Left ventricle myocardium superior (tissue), 1 donor: ENCODE measurements around the gene TSPAN9. TPM values are rescaled to one million over a fixed set of nuclear protein-coding genes. Genes with fewer than 3 reads are reported as not detected.

Experiments
- ATAC-seq: fragments of 200-7000 bp; cut with Tn5 transposase; one replicate; pipeline ENCODE4 v1.9.1; 2020; ENCODE audit warnings: mild to moderate bottlenecking, moderate library complexity
- DNase-seq: peaks from one replicate; pipeline ENCODE4 v3.0.0-alpha.2; 2020
- intact Hi-C: fragments of 100-400 bp; cut with micrococcal nuclease; formaldehyde crosslinking; loops from one replicate; pipeline ENCODE4 v1.11.0; 2022
- total RNA-seq: library from RNA; stranded (reverse); fragmentation: NEBNext Ultra II Directional; extraction: Animal tissue kit (Norgen Biotek cat#: 25700); gene quantifications from one replicate; pipeline ENCODE4 v1.2.1, GENCODE V29; 2021
- donor health status: DM: no; HTN: yes; CAD: no; lungs with severe emphysema.

Gene TSPAN9
- total RNA-seq, 1 donor from 2014 or later: 159 TPM

DNA sequence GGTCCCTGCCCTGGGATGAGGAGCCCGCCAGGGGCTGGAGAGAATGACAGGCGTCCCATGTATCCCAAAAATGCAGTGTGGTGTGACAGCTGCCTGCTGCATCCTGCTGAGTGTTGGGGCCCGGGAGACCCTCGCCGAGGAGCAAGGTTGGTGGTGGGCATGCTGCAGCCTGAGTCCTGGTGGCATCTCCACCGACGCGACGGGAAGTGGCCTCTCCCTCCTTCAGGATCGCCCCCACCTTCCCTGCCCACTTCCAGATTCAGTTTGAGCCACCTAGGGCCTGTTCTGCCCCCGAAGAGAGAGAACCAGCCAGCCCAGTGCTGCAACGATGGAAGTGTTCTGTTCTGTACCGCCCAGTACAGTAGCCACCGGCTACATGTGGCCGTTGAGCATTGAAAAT lies 70.1 kb downstream of the TSPAN9 start:
- DNase-seq (no peak), ATAC-seq (no peak)
- intact Hi-C loops: loop anchor here (10.0 kb wide), 1 partner anchor 58 kb away; no protein-coding TSS in a partner anchor

DNA sequence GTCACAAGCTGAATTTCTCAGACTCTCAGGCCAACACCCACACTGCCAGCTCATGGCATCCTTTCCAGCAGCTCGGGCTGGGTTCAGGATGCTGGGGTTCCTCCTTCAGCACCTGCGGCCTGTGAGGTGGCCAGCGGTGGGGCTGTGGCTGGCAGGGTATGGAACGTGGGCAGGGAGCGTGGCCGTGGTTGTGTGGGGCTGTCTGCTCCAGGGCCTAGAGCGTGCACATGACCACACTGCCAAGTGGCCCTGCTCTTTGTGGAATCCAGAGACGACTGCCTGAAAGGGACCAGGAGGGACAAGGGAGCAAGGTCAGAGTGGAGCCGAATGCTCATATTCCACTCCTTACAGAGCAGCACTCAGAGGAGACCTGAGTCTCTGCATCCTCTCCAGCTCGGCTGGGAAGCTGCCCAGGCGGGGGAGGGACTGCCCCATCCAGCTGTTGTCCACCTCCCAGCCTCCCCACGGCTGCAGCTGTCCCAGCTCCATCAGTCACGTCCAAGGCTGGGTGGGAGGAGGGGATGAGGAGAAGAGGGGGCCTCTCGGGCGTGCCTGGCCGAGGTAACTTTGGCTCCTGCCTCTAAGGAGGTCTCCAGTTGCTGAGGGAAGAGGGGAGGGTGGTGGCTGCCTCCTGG lies 71.3 kb downstream of the TSPAN9 start:
- ATAC-seq: peak; percentile 39
- DNase-seq: peak; percentile 78
- intact Hi-C loops: loop anchor here (10.0 kb wide), 1 partner anchor 56 kb away; no protein-coding TSS in a partner anchor

DNA sequence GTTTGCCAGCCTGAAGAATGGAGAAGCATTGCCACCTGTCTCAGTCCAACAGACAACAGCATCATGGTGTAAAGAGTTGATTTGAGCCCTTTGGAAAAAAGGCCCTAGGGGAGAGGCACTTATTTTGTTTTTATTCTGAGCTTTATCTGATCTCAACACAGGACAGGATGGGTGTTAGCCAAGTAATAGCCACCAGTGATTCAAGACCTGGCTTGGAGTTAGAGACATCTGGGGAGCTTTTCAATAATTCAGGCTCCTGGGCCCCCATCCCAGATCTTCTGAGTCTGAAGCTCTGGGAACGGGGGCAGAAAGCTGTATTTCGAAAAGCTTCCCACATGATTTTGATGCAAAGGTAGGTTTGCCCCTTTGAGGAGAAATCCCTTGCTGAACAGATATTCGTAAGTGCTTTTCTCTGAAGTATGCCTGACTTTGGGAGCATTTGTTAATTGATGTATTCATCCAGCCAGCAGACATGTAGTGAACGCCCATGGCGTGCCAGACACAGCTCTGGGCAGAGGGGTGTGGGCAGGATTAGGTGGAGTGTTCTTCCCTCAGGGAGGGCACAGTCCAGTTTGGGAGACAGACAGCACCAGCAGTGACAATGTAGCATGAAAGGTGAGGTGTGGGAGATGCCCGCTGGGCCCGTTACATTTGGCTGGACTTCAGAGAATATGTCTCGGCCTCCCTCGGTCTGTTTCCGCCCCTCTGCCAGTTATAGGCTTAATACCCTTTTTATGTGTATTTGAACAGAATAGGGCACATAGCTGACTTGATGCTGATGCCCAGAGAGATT lies 72.5 kb downstream of the TSPAN9 start:
- ATAC-seq: peak; percentile 1
- no peak for DNase-seq
- intact Hi-C loops: loop anchor here (10.0 kb wide), 1 partner anchor 55 kb away; no protein-coding TSS in a partner anchor

DNA sequence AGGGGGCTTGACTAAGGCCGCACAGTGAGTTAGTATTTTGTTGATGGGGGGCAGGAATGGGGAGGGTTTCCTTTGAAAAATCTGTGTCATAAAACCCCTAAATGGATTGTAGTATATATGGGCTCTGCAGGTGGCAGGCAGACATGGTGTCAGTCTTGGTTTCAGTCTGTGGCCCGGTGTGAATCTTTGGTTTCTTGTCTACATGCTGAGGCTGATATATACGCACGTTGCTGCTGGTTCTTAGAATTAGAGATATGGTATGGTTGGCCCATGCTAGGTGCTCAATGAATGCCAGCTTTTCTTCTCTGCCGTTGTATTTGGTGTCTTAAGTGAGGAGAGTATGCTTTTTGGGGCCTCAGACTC lies 73.1 kb downstream of the TSPAN9 start:
- no peak for ATAC-seq
- DNase-seq: no peak
- intact Hi-C loops: no loop called here

DNA sequence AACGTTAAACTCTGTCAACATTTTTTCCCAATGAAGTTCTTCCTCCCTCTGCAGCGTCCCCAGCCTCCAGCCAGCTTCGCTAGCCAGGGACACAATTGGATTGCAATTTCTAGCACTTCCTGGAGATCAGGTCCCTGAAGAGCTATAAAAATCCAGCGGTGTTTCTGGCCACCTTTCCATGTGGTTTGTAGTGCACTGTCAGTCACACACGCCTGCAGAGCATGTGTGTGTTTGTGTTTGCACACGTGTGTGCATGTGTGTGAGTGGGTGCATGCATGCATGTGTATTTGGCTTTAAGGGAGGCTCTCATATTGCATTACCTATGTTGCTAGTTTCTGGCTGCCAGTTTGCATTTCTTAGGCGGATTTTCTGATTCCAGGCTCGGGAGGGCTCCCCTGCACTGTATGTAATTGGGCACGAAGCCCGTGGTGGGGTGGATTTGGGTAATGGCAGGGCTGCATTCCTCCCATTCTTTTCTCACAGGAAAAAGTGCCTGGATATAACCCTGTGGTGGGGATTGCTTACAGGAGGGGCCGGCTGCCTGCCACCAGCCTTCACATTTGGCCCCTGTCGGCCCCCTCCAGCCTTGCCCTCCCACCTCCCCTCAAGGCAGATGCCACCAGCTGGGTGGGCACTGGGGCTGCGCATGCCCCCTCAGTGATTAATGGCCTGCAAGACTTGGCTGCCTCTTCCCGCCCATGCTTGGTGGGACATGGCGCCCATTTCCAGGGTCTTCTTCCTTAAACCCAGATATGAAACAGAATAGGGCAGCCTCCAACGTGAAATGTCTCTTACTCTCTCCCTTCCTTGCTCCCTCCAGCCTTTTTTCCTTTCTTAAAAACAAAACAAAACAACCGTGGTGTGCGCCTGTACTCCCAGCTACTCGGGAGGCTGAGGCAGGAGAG lies 74.0 kb downstream of the TSPAN9 start:
- intact Hi-C loops: no loop called here
- ATAC-seq (peak; percentile 47), DNase-seq (no peak)

DNA sequence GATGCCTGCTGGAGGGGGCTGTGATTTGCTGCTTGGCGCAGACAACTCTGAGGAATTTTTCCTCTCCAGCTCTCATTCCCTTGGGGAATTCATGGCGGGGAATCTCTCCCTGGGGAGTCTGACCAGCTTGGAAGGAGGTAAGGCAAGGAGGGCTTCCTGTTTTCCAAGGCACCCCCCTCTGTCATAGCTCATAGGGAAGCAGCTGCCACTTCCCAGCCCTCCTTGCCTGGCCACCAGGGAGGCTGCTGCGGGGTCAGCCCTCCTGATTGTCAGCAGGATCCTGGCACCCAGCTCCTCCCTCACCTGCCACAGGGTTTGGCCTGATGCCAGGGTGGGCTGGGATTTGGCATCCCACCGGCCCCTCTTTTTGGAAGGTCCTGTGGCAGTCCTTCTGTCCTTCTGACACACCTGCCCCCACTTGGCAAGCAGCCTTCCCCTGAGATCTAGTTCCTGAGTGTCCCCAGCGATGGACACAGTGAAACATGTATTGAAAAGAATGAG lies 74.9 kb downstream of the TSPAN9 start:
- no peak for DNase-seq
- intact Hi-C loops: no loop called here

DNA sequence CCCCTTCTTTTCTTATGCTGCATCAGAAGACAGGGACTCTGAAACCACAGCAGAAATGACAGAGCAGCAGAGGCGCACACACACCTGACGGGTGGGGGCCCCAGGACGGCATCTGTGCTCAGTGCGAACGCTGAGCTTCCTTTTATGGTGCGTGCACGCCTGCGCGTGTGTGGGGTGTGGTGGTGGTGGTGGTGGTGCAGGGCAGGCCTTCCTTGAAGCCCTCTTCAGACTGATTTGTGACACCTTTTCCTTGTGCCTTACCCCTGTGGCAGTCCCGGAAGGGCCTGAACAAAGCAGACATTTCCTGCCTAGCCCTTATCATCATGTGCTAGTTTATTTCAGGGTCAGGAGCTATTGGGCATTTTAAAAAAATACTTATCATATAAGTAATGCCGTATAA lies 75.7 kb downstream of the TSPAN9 start:
- intact Hi-C loops: no loop called here
- DNase-seq (no peak), ATAC-seq (peak; percentile 20)

More for the DNA sequence above, 74.9 kb downstream of the TSPAN9 start:
- ATAC-seq: peak; percentile 15

DNA sequence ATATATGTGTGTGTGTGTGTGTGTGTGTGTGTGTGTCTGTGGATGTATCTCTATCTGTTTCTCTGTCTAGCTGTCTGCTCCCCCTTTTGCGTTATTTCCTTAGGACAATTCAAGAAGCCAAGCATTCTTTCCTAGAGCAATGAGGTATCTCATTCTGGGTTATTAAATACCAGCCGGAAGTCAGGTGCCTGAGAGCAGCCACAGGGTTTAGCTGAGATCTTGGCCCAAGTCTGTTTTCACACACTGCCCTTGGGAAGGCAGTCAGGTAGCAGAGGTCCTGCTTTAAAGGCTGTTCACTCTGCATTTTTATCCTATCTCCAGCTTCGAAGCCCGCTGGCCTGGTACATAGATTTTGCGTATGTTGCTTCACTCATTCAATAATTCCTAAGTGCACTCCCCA lies 76.8 kb downstream of the TSPAN9 start:
- DNase-seq (no peak), ATAC-seq (peak; percentile 12)
- intact Hi-C loops: no loop called here

DNA sequence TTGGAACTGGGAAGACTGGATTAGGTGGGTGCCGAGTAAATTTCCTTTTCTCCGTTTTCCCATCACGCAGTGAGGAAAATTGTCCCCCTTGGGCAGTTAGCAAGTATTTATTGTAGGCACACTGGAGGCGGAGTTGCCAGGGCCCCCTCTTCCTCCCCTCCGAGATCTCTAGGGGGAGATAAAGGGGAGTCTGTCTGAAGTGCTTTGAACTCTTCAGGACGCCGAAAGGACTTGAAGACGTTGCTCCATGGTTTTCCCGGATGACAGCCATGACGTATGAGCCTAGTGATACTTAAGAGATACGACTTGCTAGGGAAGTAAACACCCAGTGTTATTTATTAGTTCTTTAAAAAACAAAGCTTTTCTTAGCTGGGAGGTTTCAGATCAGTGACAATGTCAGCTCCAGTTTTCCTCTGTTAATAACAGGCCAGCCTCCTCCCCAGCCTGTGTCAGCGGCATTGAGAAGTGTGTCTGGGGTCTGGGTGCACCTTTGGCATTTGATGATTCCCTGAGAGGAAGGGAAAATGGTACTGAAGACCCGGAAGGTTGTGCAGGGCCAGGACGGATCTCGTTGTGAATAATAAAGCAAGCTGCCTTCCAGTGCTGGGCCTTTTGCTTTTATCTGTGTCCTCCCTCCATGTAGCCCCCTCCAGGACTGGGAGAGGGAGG lies 78.7 kb downstream of the TSPAN9 start:
- no peak for ATAC-seq
- DNase-seq: no peak
- intact Hi-C loops: no loop called here

DNA sequence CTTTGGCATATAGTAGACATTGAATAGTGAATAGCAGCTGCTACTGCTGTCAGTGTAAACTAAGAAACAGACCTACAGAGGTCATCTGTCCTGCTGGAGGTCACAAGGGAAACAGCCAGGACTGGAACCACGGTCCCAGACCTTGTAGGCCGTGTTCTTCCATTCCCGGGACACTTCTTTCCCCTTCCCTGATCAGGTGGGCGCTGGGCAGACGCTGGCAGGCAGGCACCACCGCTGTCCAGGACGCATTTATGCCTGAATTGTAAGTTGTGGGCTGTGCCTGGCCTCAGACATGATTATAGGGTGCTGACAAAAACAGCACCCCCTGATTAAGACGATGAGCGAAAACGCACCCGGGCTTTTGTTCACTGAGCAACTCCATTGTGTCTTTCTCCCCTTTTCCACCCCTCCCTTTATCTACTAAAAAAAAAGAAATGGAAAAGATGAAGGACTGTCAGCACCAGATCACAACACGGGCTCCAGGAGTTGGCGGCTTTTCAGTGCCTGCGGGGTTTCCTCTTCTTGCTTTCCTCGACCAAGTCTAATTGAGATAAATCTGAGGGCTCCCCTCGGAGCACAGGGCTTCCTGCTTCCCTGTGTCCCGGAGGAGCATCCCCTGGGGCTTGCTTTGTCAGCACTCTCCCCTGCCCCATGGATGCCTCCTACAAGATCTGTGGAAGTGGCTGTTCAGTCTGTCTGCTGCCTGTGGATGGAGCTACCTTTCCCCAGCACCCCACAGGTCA lies 80.6 kb downstream of the TSPAN9 start:
- DNase-seq (no peak), ATAC-seq (peak; percentile 19)
- intact Hi-C loops: no loop called here

DNA sequence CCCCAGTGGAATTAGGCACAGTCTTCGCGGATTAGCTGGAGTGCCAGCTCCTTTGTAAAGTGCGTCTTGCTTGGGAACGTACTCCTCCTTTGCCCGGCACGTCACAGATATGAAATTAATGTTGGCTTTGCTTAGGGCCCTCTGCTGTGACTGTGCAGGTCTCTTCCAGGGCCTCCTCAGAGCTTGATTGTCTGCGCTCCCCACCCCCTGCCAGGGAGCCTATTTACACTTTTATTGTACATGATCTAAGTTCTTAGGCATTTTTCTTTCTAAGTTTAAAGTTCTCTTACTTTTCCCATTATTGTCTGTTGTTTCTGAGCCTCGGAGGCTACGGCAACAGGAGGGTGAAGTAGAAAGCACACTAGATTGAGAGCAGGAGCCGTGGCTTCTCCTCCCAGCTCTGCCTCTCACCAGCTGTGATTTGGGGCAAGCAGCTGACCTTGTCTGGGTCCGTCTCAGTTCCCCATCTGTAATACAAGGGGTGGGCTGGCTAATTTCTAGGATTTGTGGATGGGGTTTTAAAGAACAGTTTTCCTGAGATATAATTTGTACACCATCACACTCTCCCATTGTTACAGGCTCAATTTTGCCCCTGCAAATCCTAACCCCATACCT lies 81.8 kb downstream of the TSPAN9 start:
- DNase-seq: no peak
- intact Hi-C loops: no loop called here

DNA sequence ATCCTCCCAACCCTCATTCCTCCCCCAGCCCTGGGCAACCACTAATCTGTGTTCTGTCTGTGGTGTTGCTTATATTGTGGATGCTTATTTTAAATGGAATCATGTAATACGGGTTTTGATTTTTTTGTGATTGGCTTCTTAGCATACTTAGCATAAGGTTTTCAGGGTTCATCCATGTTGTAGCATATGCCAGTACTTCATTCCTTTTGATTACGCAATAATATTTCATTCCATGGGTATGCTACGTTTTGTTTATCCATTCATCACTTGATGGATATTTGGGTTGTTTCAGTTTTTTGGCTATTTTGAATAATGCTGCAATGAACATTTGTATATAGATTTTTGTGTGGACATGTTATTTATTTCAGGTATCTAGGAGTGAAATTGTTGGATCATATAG lies 82.9 kb downstream of the TSPAN9 start:
- ATAC-seq: no peak
- no peak for DNase-seq
- intact Hi-C loops: no loop called here

More for the DNA sequence above, 81.8 kb downstream of the TSPAN9 start:
- ATAC-seq: peak; percentile 57

DNA sequence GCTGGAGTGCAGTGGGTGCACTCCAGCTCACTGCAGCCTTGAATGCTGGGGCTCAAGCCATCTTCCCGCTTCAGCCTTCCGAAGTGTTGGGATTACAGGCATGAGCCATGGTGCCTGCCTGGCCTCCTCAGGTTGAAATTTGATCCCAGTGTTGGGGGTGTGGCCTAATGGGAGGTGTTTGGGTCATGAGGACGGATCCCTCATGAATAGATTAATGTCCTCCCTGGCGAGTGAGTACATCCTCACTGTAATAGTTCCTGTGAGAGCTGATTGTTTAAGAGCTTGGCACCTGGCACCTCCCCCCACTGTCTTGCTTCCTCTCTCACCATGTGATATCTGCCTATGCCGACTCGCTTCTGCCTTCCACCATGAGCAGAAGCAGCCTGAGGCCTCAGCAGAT lies 84.7 kb downstream of the TSPAN9 start:
- DNase-seq: no peak
- intact Hi-C loops: no loop called here
- ATAC-seq: no peak

DNA sequence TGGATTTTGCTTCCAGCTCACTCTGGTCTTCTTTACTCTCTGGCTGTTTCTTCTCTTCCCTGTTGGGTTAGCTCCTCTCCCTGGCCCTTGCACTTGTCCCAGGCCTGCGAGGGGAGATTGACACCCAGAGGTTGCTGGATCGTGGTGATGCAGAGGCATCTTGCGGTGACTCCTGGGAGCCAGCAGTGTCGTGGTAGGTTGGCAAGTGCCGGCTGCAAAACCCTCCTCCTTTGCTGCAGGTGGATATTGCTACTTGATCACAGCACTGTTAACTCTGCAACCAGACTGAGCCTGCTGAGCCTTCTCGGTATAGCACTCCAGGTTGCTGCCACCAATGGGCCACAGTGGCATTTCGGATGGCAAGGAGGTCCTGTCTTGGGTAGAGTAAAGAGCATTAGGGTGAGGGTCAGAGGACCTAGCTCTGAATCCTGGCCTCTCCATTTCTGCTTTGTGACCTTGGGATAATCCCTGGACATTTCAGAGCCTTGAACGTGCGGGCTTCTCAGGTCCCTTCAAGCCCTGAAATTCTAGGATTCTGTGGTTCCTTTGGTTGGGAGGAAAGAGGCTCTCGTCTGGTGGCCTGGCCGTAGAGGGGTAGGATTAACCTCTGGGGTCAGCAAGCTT lies 87.4 kb downstream of the TSPAN9 start:
- intact Hi-C loops: no loop called here
- ATAC-seq: no peak
- DNase-seq: no peak

DNA sequence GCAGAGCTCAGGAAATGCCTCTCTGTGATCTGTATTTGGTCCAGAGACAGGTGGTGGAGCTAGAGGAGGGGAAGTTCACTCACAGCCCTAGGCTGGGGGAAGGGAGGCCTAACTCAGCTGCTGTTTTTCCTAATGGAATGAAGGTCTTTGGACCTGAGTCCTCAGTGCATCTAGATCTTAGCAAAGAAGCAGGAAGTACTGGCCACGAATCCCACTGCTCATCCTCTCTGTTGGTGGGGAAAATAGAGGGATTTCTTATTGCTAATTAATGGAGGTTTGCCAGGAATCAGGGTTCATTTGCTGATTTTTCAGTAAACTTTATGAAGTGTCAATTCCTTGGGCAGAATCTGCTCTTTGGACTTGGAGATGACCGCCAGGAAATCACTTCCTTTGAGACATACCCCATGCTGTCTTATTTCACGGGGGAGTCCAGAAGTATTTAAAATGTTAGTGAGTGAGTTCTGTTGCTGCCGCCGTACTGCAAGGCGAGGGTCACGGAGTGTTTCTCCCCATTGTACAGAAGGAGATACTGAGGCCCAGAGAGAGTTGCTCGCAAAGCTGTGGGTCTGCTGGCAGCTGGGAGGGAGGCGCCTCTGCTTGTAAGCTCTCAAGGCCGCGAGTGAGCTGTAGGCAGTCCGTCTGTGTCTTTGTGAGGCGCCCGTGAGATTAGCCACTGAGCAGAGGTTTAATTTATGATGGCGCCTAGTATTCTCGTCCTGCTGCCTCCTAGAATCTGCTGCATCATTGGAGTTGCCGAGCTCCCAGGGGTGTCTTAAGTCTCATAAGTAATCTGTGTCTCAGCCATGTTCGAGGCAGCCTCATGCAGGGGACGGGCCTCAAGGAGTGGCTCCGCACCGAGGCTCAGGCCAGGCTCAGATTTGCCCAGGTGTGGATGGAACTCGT lies 88.2 kb downstream of the TSPAN9 start:
- intact Hi-C loops: no loop called here
- ATAC-seq (peak; percentile 32), DNase-seq (no peak)

DNA sequence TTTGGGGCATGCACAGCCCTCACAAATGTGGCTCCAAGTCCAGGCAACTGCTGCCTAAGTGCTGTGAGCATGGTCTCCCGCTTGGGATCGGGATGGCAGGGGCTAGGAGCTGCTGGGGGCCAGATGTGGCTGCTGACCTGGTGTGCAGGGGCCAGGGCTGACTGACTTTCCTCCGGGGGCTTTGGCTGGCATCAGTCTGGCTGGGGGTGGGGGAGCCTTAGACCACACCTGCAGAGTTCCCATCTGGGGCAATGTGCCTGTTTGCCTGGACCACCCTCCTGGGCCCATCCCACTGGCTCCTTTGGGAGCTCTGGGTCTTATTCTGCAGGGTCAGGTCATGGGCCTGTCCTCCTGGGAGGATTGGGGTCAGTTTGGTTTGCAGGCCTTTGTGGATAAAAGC lies 90.5 kb downstream of the TSPAN9 start:
- ATAC-seq (no peak), DNase-seq (no peak)
- intact Hi-C loops: no loop called here
